Measurements from ENCODE around the gene AURKA. TPM values are rescaled to one million over a fixed set of nuclear protein-coding genes. Genes with fewer than 3 reads are reported as not detected.

Gene AURKA
- total RNA-seq, 2 experiments from 2014 or later, result 63.2 to 105 TPM

DNA sequence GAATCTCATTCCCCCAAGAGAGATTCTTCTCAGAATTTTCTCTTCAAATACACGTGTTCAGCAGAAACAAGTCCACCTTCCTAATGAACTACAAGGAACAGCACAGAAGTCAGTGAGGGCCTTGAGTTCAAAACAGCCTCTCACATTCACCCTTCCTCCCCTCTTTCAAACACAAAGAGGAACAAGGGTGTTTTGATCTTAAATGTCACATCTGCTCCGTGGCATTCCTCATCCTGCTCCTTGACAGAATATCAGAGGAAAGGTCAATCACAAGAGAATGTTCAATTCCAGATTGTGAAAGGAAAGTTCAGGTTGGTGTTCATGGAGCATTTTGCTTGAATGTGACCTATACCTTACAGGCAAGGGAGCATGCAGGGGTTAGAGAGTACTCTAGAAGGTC lies 68.8 kb downstream of the AURKA start:
- no peak for DNase-seq (ENCODE audit: low spot score)
- Histone ChIP-seq H3K27ac (ENCODE audit: low read depth, low read length, poor library complexity, severe bottlenecking) (no peak overlapping the region), H3K9me3 (ENCODE audit: low read length) (no peaks in the 10 kb centered on the region), H3K36me3 (ENCODE audit: insufficient read depth, low read length) (no peaks in the 10 kb centered on the region), H3K79me2 (ENCODE audit: insufficient read depth, low read depth, low read length) (no peaks in the 10 kb centered on the region), H3K4me1 (ENCODE audit: insufficient read depth, low read length, poor library complexity, severe bottlenecking) (no peaks in the 10 kb centered on the region), H3K4me3 (ENCODE audit: low read depth, low read length, poor library complexity, severe bottlenecking) (no peak overlapping the region), H3K9me2 (ENCODE audit: insufficient read depth, low read length) (no peaks in the 10 kb centered on the region), H4K20me1 (ENCODE audit: insufficient read depth, low read length) (no peaks in the 10 kb centered on the region), H2AFZ (ENCODE audit: low read length) (no peak overlapping the region), H3K4me2 (ENCODE audit: low read length) (no peak overlapping the region)
- ChIA-PET POLR2A (interaction anchor here (0.6 kb wide), 1 partner anchor 611 kb away, joined by 3 read pairs; no protein-coding TSS in a partner anchor), CTCF (ENCODE audit: unreplicated experiment) (no interaction called here)
- intact Hi-C loops (cut with micrococcal nuclease; ENCODE audit: unreplicated experiment), result no loop called here
- BruUV-seq (replicated peaks), result no TSS peak
- TF ChIP-seq EZH2phosphoT487 (IDR thresholded peaks at IDR 0.05; ENCODE audit: borderline replicate concordance, low read depth, low read length), result no peak
- TF ChIP-seq, protein P1, sequence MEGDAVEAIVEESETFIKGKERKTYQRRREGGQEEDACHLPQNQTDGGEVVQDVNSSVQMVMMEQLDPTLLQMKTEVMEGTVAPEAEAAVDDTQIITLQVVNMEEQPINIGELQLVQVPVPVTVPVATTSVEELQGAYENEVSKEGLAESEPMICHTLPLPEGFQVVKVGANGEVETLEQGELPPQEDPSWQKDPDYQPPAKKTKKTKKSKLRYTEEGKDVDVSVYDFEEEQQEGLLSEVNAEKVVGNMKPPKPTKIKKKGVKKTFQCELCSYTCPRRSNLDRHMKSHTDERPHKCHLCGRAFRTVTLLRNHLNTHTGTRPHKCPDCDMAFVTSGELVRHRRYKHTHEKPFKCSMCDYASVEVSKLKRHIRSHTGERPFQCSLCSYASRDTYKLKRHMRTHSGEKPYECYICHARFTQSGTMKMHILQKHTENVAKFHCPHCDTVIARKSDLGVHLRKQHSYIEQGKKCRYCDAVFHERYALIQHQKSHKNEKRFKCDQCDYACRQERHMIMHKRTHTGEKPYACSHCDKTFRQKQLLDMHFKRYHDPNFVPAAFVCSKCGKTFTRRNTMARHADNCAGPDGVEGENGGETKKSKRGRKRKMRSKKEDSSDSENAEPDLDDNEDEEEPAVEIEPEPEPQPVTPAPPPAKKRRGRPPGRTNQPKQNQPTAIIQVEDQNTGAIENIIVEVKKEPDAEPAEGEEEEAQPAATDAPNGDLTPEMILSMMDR (conservative IDR thresholded peaks at IDR 0.05; ENCODE audit: low read length), result no peak

DNA sequence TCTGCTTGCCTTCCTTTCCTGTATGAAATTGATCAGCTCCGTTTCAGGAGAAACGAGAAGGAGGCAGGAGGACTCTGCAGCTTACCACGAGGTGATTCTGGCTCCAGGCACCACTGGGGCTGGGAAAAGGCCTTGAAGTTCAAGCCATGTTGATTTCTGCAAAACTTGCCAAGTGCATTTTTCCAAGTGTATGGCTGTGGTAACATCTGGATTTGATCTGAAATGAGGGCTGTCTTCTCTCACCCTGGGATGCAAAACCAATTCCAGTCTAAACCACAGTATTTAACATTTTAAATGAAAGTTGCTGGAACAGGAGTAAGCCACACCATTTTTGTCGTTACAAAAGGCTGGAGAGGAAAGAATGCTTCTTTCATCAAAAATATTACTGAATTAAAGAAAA lies 69.3 kb downstream of the AURKA start:
- no peaks in the 10 kb centered on the region for H3K36me3 ChIP-seq (ENCODE audit: insufficient read depth, low read length)
- no peaks in the 10 kb centered on the region for H3K79me2 ChIP-seq (ENCODE audit: insufficient read depth, low read depth, low read length)
- H3K9me2 ChIP-seq (ENCODE audit: insufficient read depth, low read length), result no peaks in the 10 kb centered on the region
- H3K4me3 ChIP-seq (ENCODE audit: low read depth, low read length, poor library complexity, severe bottlenecking), result no peak overlapping the region
- POLR2A ChIA-PET, result interaction anchor here (0.6 kb wide), 1 partner anchor 611 kb away, joined by 3 read pairs; no protein-coding TSS in a partner anchor
- no peak overlapping the region for H3K4me2 ChIP-seq (ENCODE audit: low read length)
- H4K20me1 ChIP-seq (ENCODE audit: insufficient read depth, low read length), result no peaks in the 10 kb centered on the region
- H3K27ac ChIP-seq (ENCODE audit: low read depth, low read length, poor library complexity, severe bottlenecking), result no peak overlapping the region
- TF ChIP-seq, protein P1 (conservative IDR thresholded peaks at IDR 0.05; ENCODE audit: low read length), result no peak
- TF ChIP-seq EZH2phosphoT487 (IDR thresholded peaks at IDR 0.05; ENCODE audit: borderline replicate concordance, low read depth, low read length), result no peak
- H2AFZ ChIP-seq (ENCODE audit: low read length), result no peak overlapping the region
- CTCF ChIA-PET (ENCODE audit: unreplicated experiment), result no interaction called here
- no peak for DNase-seq (ENCODE audit: low spot score)
- intact Hi-C loops (cut with micrococcal nuclease; ENCODE audit: unreplicated experiment), result no loop called here
- no peaks in the 10 kb centered on the region for H3K9me3 ChIP-seq (ENCODE audit: low read length)
- no peaks in the 10 kb centered on the region for H3K4me1 ChIP-seq (ENCODE audit: insufficient read depth, low read length, poor library complexity, severe bottlenecking)
- BruUV-seq (replicated peaks), result no TSS peak

Other genes starting within 250 kb of the AURKA start
- not detected in 2 replicates for gene MC3R, start 143.5 kb downstream of the AURKA start, total RNA-seq (2014; rRNA removed; shearing (Covaris generic))
- gene MC3R, start 143.5 kb downstream of the AURKA start, total RNA-seq (2022), result not detected in 2 replicates
- 0.13 and 0.19 TPM in 2 replicates for gene FAM210B, start 33.2 kb downstream of the AURKA start, total RNA-seq (2014; rRNA removed; shearing (Covaris generic))
- 1.1 and 1.3 TPM in 2 replicates for gene FAM210B, start 33.2 kb downstream of the AURKA start, total RNA-seq (2022)
- gene CSTF1, start 430 bp upstream of the AURKA start, total RNA-seq (2014; rRNA removed; shearing (Covaris generic)), result 38.5 and 52.1 TPM in 2 replicates
- 51.6 and 56.0 TPM in 2 replicates for gene CSTF1, start 430 bp upstream of the AURKA start, total RNA-seq (2022)
- gene CASS4, start 20.0 kb upstream of the AURKA start, total RNA-seq (2014; rRNA removed; shearing (Covaris generic)), result 0.05 TPM in 1 of 2 replicates, not detected in the other
- gene CASS4, start 20.0 kb upstream of the AURKA start, total RNA-seq (2022), result 0.15 and 0.18 TPM in 2 replicates
- 46.8 and 63.6 TPM in 2 replicates for gene RTF2, start 76.4 kb upstream of the AURKA start, total RNA-seq (2014; rRNA removed; shearing (Covaris generic))
- 68.2 and 72.7 TPM in 2 replicates for gene RTF2, start 76.4 kb upstream of the AURKA start, total RNA-seq (2022)
- 0.82 TPM in 1 of 2 replicates, not detected in the other for gene FAM209A, start 132.5 kb upstream of the AURKA start, total RNA-seq (2014; rRNA removed; shearing (Covaris generic))
- 0.70 TPM in 1 of 2 replicates, not detected in the other for gene FAM209A, start 132.5 kb upstream of the AURKA start, total RNA-seq (2022)
- not detected in 2 replicates for gene FAM209B, start 141.0 kb upstream of the AURKA start, total RNA-seq (2014; rRNA removed; shearing (Covaris generic))
- not detected in 2 replicates for gene FAM209B, start 141.0 kb upstream of the AURKA start, total RNA-seq (2022)
- gene TFAP2C, start 237.1 kb upstream of the AURKA start, total RNA-seq (2014; rRNA removed; shearing (Covaris generic)), result not detected in 2 replicates
- gene TFAP2C, start 237.1 kb upstream of the AURKA start, total RNA-seq (2022), result not detected in 2 replicates

All from OCI-LY7 (cell line).